Neural progenitor cell (in vitro differentiated cells): Measurements from ENCODE around the gene NCS1.

ENCODE experiments used
- EZH2 ChIP-seq: fragments of 200-600 bp; sonication (generic); IDR thresholded peaks from 2 replicates; pipeline ENCODE4 v1.6.1; 2017; ENCODE audit warnings: antibody characterized with exemption, mild to moderate bottlenecking, moderate library complexity
- EZH2phosphoT487 ChIP-seq: fragments of 200-600 bp; sonication (generic); IDR thresholded peaks from 2 replicates; pipeline ENCODE4 v1.6.1; 2017; ENCODE audit warnings: antibody characterized with exemption
- TF ChIP-seq, protein P1 (sequence below): fragments of 200-600 bp; sonication (generic); IDR thresholded peaks from 2 replicates; pipeline ENCODE4 v1.5.1; 2017; ENCODE audit warnings: antibody characterized with exemption, mild to moderate bottlenecking

DNA sequence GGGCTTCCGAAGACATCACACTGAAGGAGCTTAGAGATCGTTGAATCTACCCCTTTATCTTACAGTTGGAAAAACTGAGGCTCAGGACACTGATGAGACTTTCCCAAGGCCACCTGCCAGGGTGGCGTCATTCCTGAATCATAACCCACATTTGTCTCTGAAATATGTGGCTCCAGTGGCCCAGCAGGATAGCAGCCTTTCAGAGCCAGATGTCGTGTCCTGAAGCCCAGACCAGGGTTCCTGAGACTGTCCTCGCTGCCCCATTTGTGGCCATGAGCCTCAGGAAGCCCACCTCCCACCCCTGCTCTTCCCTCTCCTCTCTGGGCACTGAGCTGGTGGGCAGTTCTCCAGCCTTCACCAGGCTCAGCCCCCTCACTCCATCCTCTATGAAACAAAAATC is 95.7 kb downstream of the NCS1 start:
- TF ChIP-seq, protein P1, sequence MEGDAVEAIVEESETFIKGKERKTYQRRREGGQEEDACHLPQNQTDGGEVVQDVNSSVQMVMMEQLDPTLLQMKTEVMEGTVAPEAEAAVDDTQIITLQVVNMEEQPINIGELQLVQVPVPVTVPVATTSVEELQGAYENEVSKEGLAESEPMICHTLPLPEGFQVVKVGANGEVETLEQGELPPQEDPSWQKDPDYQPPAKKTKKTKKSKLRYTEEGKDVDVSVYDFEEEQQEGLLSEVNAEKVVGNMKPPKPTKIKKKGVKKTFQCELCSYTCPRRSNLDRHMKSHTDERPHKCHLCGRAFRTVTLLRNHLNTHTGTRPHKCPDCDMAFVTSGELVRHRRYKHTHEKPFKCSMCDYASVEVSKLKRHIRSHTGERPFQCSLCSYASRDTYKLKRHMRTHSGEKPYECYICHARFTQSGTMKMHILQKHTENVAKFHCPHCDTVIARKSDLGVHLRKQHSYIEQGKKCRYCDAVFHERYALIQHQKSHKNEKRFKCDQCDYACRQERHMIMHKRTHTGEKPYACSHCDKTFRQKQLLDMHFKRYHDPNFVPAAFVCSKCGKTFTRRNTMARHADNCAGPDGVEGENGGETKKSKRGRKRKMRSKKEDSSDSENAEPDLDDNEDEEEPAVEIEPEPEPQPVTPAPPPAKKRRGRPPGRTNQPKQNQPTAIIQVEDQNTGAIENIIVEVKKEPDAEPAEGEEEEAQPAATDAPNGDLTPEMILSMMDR, result no peak
- TF ChIP-seq EZH2 (no peak), EZH2phosphoT487 (no peak)
